ENCODE results near the gene TPM1. TPM values are rescaled to one million over a fixed set of nuclear protein-coding genes. Genes with fewer than 3 reads are reported as not detected.
A peak's percentile ranks its signal among the peaks of the same experiment; 100 is the strongest.

TPM1 gene
- total RNA-seq, 1 donor from 2014 or later, result 67.5 TPM

GRCh38 chr15:63088533-63089245 lies 46.1 kb downstream of the TPM1 start:
- no peaks in the 10 kb centered on the region for H3K9me3 Mint-ChIP-seq
- H3K27me3 Mint-ChIP-seq (ENCODE audit: low read depth), result no peaks in the 10 kb centered on the region
- no peaks in the 10 kb centered on the region for H3K36me3 Mint-ChIP-seq (ENCODE audit: low read depth)
- no peak for DNase-seq (ENCODE audit: low read depth, low spot score)
- TF ChIP-seq CTCF (conservative IDR thresholded peaks at IDR 0.05), result no peak
- peaks cover 22% of the 10 kb centered on the region for H3K4me1 Mint-ChIP-seq
- H3K4me3 Mint-ChIP-seq, result no peak overlapping the region
- no peak overlapping the region for H3K27ac Mint-ChIP-seq (ENCODE audit: unreplicated experiment)

- Mint-ChIP-seq H3K9me3 (no peaks in the 10 kb centered on the region), H3K27ac (ENCODE audit: unreplicated experiment) (peak overlapping the region; percentile 24), H3K4me3 (no peak overlapping the region), H3K27me3 (ENCODE audit: low read depth) (no peaks in the 10 kb centered on the region), H3K4me1 (peaks cover 22% of the 10 kb centered on the region), H3K36me3 (ENCODE audit: low read depth) (no peaks in the 10 kb centered on the region)
- no peak for TF ChIP-seq CTCF (conservative IDR thresholded peaks at IDR 0.05)
- DNase-seq (ENCODE audit: low read depth, low spot score), result no peak
Measured at GRCh38 chr15:63089260-63090043, 46.9 kb downstream of the TPM1 start.

- no peaks in the 10 kb centered on the region for H3K27me3 Mint-ChIP-seq (ENCODE audit: low read depth)
- TF ChIP-seq CTCF (conservative IDR thresholded peaks at IDR 0.05), result no peak
- H3K4me1 Mint-ChIP-seq, result peaks cover 22% of the 10 kb centered on the region
- no peaks in the 10 kb centered on the region for H3K9me3 Mint-ChIP-seq
- no peak for DNase-seq (ENCODE audit: low read depth, low spot score)
- H3K4me3 Mint-ChIP-seq, result no peak overlapping the region
- H3K27ac Mint-ChIP-seq (ENCODE audit: unreplicated experiment), result no peak overlapping the region
- no peaks in the 10 kb centered on the region for H3K36me3 Mint-ChIP-seq (ENCODE audit: low read depth)
Measured at GRCh38 chr15:63090472-63090871, 47.9 kb downstream of the TPM1 start.

- Mint-ChIP-seq H3K27me3 (ENCODE audit: low read depth) (no peaks in the 10 kb centered on the region), H3K4me1 (peaks cover 22% of the 10 kb centered on the region), H3K9me3 (no peaks in the 10 kb centered on the region), H3K36me3 (ENCODE audit: low read depth) (no peaks in the 10 kb centered on the region), H3K27ac (ENCODE audit: unreplicated experiment) (no peak overlapping the region), H3K4me3 (no peak overlapping the region)
- no peak for DNase-seq (ENCODE audit: low read depth, low spot score)
- no peak for TF ChIP-seq CTCF (conservative IDR thresholded peaks at IDR 0.05)
Measured at GRCh38 chr15:63090887-63091286, 48.3 kb downstream of the TPM1 start.

- peaks cover 15% of the 10 kb centered on the region for H3K4me1 Mint-ChIP-seq
- no peak for DNase-seq (ENCODE audit: low read depth, low spot score)
- no peak overlapping the region for H3K27ac Mint-ChIP-seq (ENCODE audit: unreplicated experiment)
- no peaks in the 10 kb centered on the region for H3K27me3 Mint-ChIP-seq (ENCODE audit: low read depth)
- H3K4me3 Mint-ChIP-seq, result no peak overlapping the region
- no peaks in the 10 kb centered on the region for H3K9me3 Mint-ChIP-seq
- TF ChIP-seq CTCF (conservative IDR thresholded peaks at IDR 0.05), result no peak
- no peaks in the 10 kb centered on the region for H3K36me3 Mint-ChIP-seq (ENCODE audit: low read depth)
Measured at GRCh38 chr15:63091679-63092446, 49.3 kb downstream of the TPM1 start.
